Measurements from ENCODE around the gene NR5A1.

DNA sequence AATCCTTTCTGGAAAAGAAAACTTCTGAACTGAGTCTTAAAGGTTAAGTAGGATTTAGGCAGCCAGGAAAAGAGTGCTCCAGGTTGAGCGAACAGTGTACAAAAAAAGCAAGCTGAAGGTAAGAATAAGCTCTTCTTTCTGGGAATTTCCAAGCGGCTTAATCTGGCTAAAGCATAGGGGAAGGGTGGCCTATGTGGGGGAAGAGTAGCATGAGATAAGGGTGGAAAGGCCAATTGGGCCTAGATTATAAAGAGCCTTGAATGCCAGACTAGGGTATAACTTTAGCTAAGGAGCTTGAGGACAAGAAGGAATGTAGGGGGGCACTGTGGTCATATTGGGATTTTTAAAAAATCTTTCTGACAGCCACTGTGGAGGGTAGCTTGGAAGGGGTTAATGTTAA, 37.3 kb upstream of the NR5A1 start:
- no peak for TF ChIP-seq ZNF274 (IDR thresholded peaks at IDR 0.05; ENCODE audit: low read depth, low read length)
- TF ChIP-seq, protein P1, sequence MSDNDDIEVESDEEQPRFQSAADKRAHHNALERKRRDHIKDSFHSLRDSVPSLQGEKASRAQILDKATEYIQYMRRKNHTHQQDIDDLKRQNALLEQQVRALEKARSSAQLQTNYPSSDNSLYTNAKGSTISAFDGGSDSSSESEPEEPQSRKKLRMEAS (IDR thresholded peaks at IDR 0.05) = no peak
- TF ChIP-seq, protein P2, sequence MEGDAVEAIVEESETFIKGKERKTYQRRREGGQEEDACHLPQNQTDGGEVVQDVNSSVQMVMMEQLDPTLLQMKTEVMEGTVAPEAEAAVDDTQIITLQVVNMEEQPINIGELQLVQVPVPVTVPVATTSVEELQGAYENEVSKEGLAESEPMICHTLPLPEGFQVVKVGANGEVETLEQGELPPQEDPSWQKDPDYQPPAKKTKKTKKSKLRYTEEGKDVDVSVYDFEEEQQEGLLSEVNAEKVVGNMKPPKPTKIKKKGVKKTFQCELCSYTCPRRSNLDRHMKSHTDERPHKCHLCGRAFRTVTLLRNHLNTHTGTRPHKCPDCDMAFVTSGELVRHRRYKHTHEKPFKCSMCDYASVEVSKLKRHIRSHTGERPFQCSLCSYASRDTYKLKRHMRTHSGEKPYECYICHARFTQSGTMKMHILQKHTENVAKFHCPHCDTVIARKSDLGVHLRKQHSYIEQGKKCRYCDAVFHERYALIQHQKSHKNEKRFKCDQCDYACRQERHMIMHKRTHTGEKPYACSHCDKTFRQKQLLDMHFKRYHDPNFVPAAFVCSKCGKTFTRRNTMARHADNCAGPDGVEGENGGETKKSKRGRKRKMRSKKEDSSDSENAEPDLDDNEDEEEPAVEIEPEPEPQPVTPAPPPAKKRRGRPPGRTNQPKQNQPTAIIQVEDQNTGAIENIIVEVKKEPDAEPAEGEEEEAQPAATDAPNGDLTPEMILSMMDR (IDR thresholded peaks at IDR 0.05 in 2 of 3, conservative IDR thresholded peaks at IDR 0.05 in 1 of 3; ENCODE audit: borderline replicate concordance in 1 of 3, insufficient read depth in 1 of 3, low read depth in 2 of 3, low read length in 2 of 3) = no peak
- TF ChIP-seq POLR2A (IDR thresholded peaks at IDR 0.05; ENCODE audit: borderline replicate concordance, extremely low read depth, insufficient read depth, insufficient read length) = no peak

All from HCT116 (cell line).